ENCODE data around the gene SLC30A3.

SLC30A3 gene

GRCh38 chr2:27203741-27204140 is 59.1 kb downstream of the SLC30A3 start:
- no peak for DNase-seq (ENCODE audit: low read depth)

Data from HS-27A (cell line).